K562 treated with DMSO at 1 percent for 12 hours (cell line): Measurements from ENCODE around the gene CSRP2. TPM values are rescaled to one million over a fixed set of nuclear protein-coding genes. Genes with fewer than 3 reads are reported as not detected.

ENCODE experiments used
- total RNA-seq: library from RNA; unstranded; fragments of 300-600 nt; gene quantifications from 2 replicates; pipeline ENCODE4 v1.2.3, GENCODE V29; 2022; ENCODE audit not compliant: insufficient read depth

CSRP2 gene
- total RNA-seq = 1.2 and 3.6 TPM in 2 replicates

GRCh38 chr12:76878899-76879709 lies at the start of gene CSRP2:
CSRP2 (minus strand) TSS chr12:76879019; CDS start chr12:76866260, 12,759 bp downstream.

Other genes starting within 250 kb of the CSRP2 start
- 6.5 and 15.2 TPM in 2 replicates for gene ZDHHC17, start 114.9 kb downstream of the CSRP2 start, total RNA-seq
- gene E2F7, start 186.6 kb upstream of the CSRP2 start, total RNA-seq = 2.2 and 12.1 TPM in 2 replicates